HG02973 (cell line): ENCODE data around the gene TRIO.

Experiments
- ATAC-seq: cut with Tn5 transposase; IDR thresholded peaks from one replicate; pipeline ENCODE4 v1.9.1; 2021; ENCODE audit warnings: moderate library complexity; ENCODE audit not compliant: unreplicated experiment

The TRIO gene

GRCh38 chr5:14219800-14220512 lies 76.8 kb downstream of the TRIO start:
- ATAC-seq, result no peak

GRCh38 chr5:14220642-14221041 lies 77.5 kb downstream of the TRIO start:
- ATAC-seq, result no peak

GRCh38 chr5:14221732-14222131 lies 78.6 kb downstream of the TRIO start:
- no peak for ATAC-seq

- no peak for ATAC-seq
These were observed 79.1 kb downstream of the TRIO start for GRCh38 chr5:14222206-14222605.

GRCh38 chr5:14223372-14223771 lies 80.2 kb downstream of the TRIO start:
- no peak for ATAC-seq

GRCh38 chr5:14225173-14225834 lies 82.2 kb downstream of the TRIO start:
- ATAC-seq, result no peak

GRCh38 chr5:14226149-14226548 lies 83.0 kb downstream of the TRIO start:
- no peak for ATAC-seq

- ATAC-seq, result no peak
These were observed 83.4 kb downstream of the TRIO start for GRCh38 chr5:14226554-14226953.

- ATAC-seq, result no peak
These were observed 83.8 kb downstream of the TRIO start for GRCh38 chr5:14226992-14227391.

GRCh38 chr5:14227513-14227912 lies 84.4 kb downstream of the TRIO start:
- ATAC-seq, result no peak

GRCh38 chr5:14228219-14228618 lies 85.1 kb downstream of the TRIO start:
- no peak for ATAC-seq

- no peak for ATAC-seq
These were observed 86.0 kb downstream of the TRIO start for GRCh38 chr5:14229181-14229580.

- ATAC-seq, result no peak
These were observed 86.6 kb downstream of the TRIO start for GRCh38 chr5:14229734-14230133.

- ATAC-seq, result no peak
These were observed 88.0 kb downstream of the TRIO start for GRCh38 chr5:14231156-14231555.

- no peak for ATAC-seq
These were observed 88.7 kb downstream of the TRIO start for GRCh38 chr5:14231890-14232289.

GRCh38 chr5:14234204-14234603 lies 91.1 kb downstream of the TRIO start:
- no peak for ATAC-seq

GRCh38 chr5:14235872-14236271 lies 92.7 kb downstream of the TRIO start:
- ATAC-seq, result peak; percentile 62

- ATAC-seq, result no peak
These were observed 93.6 kb downstream of the TRIO start for GRCh38 chr5:14236757-14237156.

- ATAC-seq, result no peak
These were observed 94.4 kb downstream of the TRIO start for GRCh38 chr5:14237317-14238086.

GRCh38 chr5:14238272-14238671 lies 95.1 kb downstream of the TRIO start:
- ATAC-seq, result no peak

- ATAC-seq, result no peak
These were observed 96.3 kb downstream of the TRIO start for GRCh38 chr5:14239404-14239803.

- ATAC-seq, result no peak
These were observed 96.8 kb downstream of the TRIO start for GRCh38 chr5:14239951-14240350.
